ENCODE results near the gene INTU. TPM values are rescaled to one million over a fixed set of nuclear protein-coding genes. Genes with fewer than 3 reads are reported as not detected.
"Not testable (repeated sequence)": the region's sequence is repeated elsewhere in the genome, so short reads cannot be mapped to it uniquely, and the experiment has no call there.

Gene INTU
- total RNA-seq, 4 donors from 2014 or later = 10.5 to 28.8 (median 18.0) TPM

DNA sequence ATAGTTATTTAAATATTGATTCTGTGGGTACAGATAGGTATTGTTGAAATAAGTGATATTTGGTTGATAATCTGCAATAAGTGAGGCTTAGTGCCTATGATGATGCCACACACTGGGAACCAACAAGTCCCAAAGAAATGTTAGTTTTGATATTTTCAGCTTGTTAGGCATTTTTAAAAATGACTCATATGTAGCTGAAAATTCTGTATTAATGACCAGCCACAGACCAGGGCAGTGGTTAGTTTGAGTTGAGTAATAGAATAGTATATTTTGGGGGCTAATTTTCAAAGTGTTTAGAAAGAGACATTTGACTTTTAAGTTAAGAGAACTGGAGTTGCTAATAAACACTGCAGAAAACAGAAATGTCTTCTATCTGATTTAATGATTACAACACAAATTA lies 9.4 kb downstream of the INTU start:
- Histone ChIP-seq H3K4me1 (peaks cover 0 to 6% (median 0%) of the 10 kb centered on the region in 4 donors), H3K36me3 (peaks cover 0 to 30% (median 0%) of the 10 kb centered on the region in 3 donors), H3K27me3 (no peaks in the 10 kb centered on the region), H3K9me3 (no peaks in the 10 kb centered on the region), H3K4me3 (no peak overlapping the region), H3K27ac (no peak overlapping the region)
- TF ChIP-seq, protein P1, sequence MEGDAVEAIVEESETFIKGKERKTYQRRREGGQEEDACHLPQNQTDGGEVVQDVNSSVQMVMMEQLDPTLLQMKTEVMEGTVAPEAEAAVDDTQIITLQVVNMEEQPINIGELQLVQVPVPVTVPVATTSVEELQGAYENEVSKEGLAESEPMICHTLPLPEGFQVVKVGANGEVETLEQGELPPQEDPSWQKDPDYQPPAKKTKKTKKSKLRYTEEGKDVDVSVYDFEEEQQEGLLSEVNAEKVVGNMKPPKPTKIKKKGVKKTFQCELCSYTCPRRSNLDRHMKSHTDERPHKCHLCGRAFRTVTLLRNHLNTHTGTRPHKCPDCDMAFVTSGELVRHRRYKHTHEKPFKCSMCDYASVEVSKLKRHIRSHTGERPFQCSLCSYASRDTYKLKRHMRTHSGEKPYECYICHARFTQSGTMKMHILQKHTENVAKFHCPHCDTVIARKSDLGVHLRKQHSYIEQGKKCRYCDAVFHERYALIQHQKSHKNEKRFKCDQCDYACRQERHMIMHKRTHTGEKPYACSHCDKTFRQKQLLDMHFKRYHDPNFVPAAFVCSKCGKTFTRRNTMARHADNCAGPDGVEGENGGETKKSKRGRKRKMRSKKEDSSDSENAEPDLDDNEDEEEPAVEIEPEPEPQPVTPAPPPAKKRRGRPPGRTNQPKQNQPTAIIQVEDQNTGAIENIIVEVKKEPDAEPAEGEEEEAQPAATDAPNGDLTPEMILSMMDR (IDR thresholded peaks at IDR 0.05) = no peak
- TF ChIP-seq POLR2A (IDR thresholded peaks at IDR 0.05) (no peak), EP300 (IDR thresholded peaks at IDR 0.05) (no peak)
- DNase-seq (ENCODE audit: low spot score in 2 of 2) = no peak

GRCh38 chr4:127643791-127644190 lies 11.0 kb downstream of the INTU start:
- H3K4me1 ChIP-seq = peaks cover 0 to 6% (median 0%) of the 10 kb centered on the region in 4 donors
- H3K4me3 ChIP-seq = no peak overlapping the region
- H3K27ac ChIP-seq = no peak overlapping the region
- TF ChIP-seq POLR2A (IDR thresholded peaks at IDR 0.05) (no peak), EP300 (IDR thresholded peaks at IDR 0.05) (no peak)
- TF ChIP-seq, protein P1 (IDR thresholded peaks at IDR 0.05) = no peak
- H3K36me3 ChIP-seq = peaks cover 0 to 33% (median 0%) of the 10 kb centered on the region in 3 donors
- no peaks in the 10 kb centered on the region for H3K27me3 ChIP-seq
- WGBS, 2 donors = 92% methylated on average over 4 of the region's 4 CpGs
- DNase-seq (ENCODE audit: low spot score in 2 of 2) = no peak
- no peaks in the 10 kb centered on the region for H3K9me3 ChIP-seq

DNA sequence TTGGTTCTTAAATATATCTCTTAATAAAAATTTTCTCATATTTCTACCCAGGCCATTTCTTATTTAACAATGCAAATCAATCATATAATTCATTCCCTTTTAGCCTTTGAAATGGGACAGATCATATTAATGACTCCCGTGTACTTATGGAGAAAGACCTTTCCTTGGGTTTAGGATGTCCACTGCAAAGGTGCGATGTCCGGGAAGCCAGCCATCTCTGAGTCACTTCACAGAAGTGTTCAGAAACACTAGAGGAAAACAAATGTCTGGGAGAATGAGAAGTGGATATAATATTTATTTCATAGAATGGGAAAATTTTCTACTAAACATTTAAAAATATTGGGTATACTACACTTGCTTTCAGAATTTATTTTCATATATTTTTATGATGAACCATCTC lies 15.3 kb downstream of the INTU start:
- Histone ChIP-seq H3K4me1 (no peaks in the 10 kb centered on the region), H3K4me3 (no peak overlapping the region), H3K27me3 (no peaks in the 10 kb centered on the region), H3K9me3 (no peaks in the 10 kb centered on the region), H3K36me3 (peaks cover 0 to 33% (median 0%) of the 10 kb centered on the region in 3 donors), H3K27ac (no peak overlapping the region)
- 86 to 91% methylated on average over 3 of the region's 3 CpGs for WGBS, 2 donors
- DNase-seq (ENCODE audit: low spot score in 2 of 2) = no peak
- TF ChIP-seq, protein P1 (IDR thresholded peaks at IDR 0.05) = no peak
- TF ChIP-seq POLR2A (IDR thresholded peaks at IDR 0.05) (no peak), EP300 (IDR thresholded peaks at IDR 0.05) (no peak)

DNA sequence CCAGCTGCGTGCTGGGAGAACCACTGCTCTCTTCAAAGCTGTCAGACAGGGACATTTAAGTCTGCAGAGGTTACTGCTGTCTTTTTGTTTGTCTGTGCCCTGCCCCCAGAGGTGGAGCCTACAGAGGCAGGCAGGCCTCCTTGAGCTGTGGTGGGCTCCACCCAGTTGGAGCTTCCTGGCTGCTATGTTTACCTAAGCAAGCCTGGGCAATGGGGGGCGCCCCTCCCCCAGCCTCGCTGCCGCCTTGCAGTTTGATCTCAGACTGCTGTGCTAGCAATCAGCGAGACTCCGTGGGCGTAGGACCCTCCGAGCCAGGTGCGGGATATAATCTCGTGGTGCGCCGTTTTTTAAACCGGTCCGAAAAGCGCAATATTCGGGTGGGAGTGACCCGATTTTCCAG lies 22.8 kb downstream of the INTU start:
- 95% methylated on average over 11 of the region's 17 CpGs; no CpG with 5 or more reads in 1 of the 2 donors for WGBS, 2 donors

DNA sequence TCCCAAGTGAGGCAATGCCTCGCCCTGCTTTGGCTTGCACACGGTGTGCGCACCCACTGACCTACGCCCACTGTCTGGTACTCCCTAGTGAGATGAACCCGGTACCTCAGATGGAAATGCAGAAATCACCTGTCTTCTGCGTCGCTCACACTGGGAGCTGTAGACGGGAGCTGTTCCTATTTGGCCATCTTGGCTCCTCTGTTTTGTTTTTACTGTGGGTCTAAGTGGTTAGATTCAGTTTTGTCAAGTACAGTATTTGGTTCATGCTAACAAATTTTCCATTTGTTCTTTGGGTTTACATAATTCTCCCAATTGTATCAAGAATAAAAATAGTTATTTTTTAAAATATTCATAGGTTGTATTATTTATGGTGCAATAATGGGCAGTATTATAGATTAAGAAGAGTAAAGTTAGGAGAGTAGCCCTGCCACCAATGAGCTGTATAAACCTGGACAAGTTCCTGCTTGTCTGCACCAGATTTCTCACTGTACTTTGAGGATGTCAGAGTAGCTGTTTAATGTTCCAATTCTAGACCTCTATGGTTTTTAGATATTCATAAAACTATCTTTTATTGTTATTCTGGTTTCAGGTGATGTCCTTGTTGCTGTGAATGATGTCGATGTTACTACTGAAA lies 23.4 kb downstream of the INTU start:
- DNase-seq (ENCODE audit: low spot score in 2 of 2) = no peak
- Histone ChIP-seq H3K27me3 (no peaks in the 10 kb centered on the region), H3K27ac (no peak overlapping the region), H3K9me3 (no peaks in the 10 kb centered on the region), H3K36me3 (peaks cover 0 to 26% (median 0%) of the 10 kb centered on the region in 3 donors), H3K4me3 (no peak overlapping the region), H3K4me1 (no peaks in the 10 kb centered on the region)
- 94 to 95% methylated on average over 9 of the region's 9 CpGs for WGBS, 2 donors
- no peak for TF ChIP-seq POLR2A (IDR thresholded peaks at IDR 0.05)
- no peak for TF ChIP-seq EP300 (IDR thresholded peaks at IDR 0.05)
- TF ChIP-seq, protein P1 (IDR thresholded peaks at IDR 0.05) = no peak

More for the DNA sequence above, 22.8 kb downstream of the INTU start:
- not testable (repeated sequence) for H3K9me3 ChIP-seq; H3K27me3 ChIP-seq; H3K4me3 ChIP-seq; H3K27ac ChIP-seq; H3K4me1 ChIP-seq; DNase-seq (ENCODE audit: low spot score in 2 of 2)
- peaks cover 0 to 26% (median 0%) of the 10 kb centered on the region in 3 donors for H3K36me3 ChIP-seq

All from tibial nerve (tissue), 4 donors.